ENCODE data around the gene GRIA4. TPM values are rescaled to one million over a fixed set of nuclear protein-coding genes. Genes with fewer than 3 reads are reported as not detected.

Gene GRIA4
- total RNA-seq, 1 experiment from 2014 or later, result not detected

DNA sequence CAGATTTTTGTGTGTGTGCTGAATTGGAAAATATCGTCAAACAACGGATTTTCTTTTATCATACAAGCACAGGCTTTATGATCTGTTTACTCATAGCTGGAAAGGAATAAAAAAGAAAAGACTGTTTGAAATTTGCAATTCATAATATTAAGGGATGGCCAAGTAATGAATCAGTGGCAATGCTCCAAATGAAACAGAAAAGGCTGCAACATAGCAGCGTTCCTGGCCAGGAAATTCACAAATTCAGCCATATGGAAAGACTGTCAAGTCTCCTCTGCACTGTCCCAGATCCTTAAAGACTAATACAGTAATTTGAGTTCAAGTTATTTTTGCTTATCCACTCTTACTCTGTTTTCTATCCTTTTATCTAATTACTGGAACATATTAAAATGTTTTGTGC, 313.9 kb downstream of the GRIA4 start:
- Mint-ChIP-seq H3K27ac (ENCODE audit: low read depth, unreplicated experiment) (no peak overlapping the region), H3K27me3 (ENCODE audit: insufficient read depth, unreplicated experiment) (no peaks in the 10 kb centered on the region), H3K4me3 (ENCODE audit: unreplicated experiment) (no peak overlapping the region), H3K36me3 (ENCODE audit: insufficient read depth, unreplicated experiment) (no peaks in the 10 kb centered on the region), H3K4me1 (ENCODE audit: insufficient read depth, unreplicated experiment) (no peaks in the 10 kb centered on the region), H3K9me3 (ENCODE audit: unreplicated experiment) (no peaks in the 10 kb centered on the region)
- no TSS peak for BruUV-seq (replicated peaks)
- intact Hi-C loops (cut with micrococcal nuclease), result no loop called here
- CTCF ChIA-PET, result no interaction called here
- POLR2A ChIA-PET, result no interaction called here
- TF ChIP-seq, protein P1, sequence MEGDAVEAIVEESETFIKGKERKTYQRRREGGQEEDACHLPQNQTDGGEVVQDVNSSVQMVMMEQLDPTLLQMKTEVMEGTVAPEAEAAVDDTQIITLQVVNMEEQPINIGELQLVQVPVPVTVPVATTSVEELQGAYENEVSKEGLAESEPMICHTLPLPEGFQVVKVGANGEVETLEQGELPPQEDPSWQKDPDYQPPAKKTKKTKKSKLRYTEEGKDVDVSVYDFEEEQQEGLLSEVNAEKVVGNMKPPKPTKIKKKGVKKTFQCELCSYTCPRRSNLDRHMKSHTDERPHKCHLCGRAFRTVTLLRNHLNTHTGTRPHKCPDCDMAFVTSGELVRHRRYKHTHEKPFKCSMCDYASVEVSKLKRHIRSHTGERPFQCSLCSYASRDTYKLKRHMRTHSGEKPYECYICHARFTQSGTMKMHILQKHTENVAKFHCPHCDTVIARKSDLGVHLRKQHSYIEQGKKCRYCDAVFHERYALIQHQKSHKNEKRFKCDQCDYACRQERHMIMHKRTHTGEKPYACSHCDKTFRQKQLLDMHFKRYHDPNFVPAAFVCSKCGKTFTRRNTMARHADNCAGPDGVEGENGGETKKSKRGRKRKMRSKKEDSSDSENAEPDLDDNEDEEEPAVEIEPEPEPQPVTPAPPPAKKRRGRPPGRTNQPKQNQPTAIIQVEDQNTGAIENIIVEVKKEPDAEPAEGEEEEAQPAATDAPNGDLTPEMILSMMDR (IDR thresholded peaks at IDR 0.05; ENCODE audit: unreplicated experiment), result no peak
- peak; percentile 60 for DNase-seq (ENCODE audit: unreplicated experiment)

DNA sequence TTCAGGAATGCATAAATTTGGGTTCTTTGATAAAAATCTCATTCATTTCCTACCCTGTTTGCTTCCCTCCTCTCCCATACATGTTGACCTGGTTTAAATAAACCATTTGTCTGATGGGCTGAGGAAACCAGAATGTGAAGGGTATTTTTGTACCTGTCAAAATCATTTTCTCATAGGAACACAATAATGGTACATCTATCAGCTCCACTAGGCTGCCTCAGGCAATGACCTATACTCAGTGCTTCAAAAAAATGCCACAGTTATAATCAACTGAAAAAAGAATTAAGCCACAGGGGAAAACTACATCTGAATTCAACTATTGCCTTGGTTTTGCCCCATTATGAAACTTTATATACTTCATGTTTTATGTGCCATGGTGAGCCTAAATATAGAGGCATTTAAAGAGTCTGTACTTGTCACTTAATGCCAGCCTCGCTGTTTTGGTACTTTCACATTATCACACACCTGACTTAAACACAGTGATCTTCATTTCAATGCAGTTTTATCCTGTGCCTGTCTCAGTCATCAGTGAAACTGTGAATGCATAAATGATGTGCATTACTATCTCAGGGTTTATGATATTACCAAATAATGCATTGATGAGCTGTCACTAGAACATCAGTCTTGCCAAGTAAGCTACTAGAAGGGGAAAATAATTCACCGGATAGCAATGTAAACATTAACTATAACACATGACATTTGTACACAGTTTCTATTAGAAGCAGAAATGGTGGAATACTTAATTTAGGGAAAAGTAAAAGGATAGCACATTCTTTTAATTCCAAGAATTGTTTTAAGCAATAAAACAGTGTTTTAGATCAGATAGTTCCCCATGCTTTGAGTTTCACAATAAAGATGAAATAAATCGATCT, 319.4 kb downstream of the GRIA4 start:
- H3K36me3 Mint-ChIP-seq (ENCODE audit: insufficient read depth, unreplicated experiment), result no peaks in the 10 kb centered on the region
- POLR2A ChIA-PET, result no interaction called here
- TF ChIP-seq, protein P1 (IDR thresholded peaks at IDR 0.05; ENCODE audit: unreplicated experiment), result no peak
- no peak overlapping the region for H3K4me3 Mint-ChIP-seq (ENCODE audit: unreplicated experiment)
- no peaks in the 10 kb centered on the region for H3K27me3 Mint-ChIP-seq (ENCODE audit: insufficient read depth, unreplicated experiment)
- no peak for DNase-seq (ENCODE audit: unreplicated experiment)
- no TSS peak for BruUV-seq (replicated peaks)
- H3K9me3 Mint-ChIP-seq (ENCODE audit: unreplicated experiment), result no peaks in the 10 kb centered on the region
- H3K27ac Mint-ChIP-seq (ENCODE audit: low read depth, unreplicated experiment), result no peak overlapping the region
- no peaks in the 10 kb centered on the region for H3K4me1 Mint-ChIP-seq (ENCODE audit: insufficient read depth, unreplicated experiment)
- CTCF ChIA-PET, result no interaction called here
- intact Hi-C loops (cut with micrococcal nuclease), result no loop called here

DNA sequence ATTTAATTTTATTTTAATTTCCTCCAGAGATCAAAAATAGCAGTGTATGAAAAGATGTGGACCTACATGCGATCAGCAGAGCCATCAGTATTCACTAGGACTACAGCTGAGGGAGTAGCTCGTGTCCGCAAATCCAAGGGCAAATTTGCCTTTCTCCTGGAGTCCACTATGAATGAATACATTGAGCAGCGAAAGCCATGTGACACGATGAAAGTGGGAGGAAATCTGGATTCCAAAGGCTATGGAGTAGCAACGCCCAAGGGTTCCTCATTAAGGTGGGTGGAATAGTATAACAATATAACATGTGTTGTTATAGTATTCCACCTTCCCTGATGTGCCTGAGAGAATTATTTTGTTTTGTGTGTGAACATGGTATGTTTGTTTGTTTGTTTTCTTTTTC, 323.8 kb downstream of the GRIA4 start:
- BruUV-seq (replicated peaks), result no TSS peak
- peaks cover 34% of the 10 kb centered on the region for H3K4me1 Mint-ChIP-seq (ENCODE audit: insufficient read depth, unreplicated experiment)
- intact Hi-C loops (cut with micrococcal nuclease), result no loop called here
- TF ChIP-seq, protein P1 (IDR thresholded peaks at IDR 0.05; ENCODE audit: unreplicated experiment), result no peak
- H3K4me3 Mint-ChIP-seq (ENCODE audit: unreplicated experiment), result no peak overlapping the region
- no peaks in the 10 kb centered on the region for H3K9me3 Mint-ChIP-seq (ENCODE audit: unreplicated experiment)
- ChIA-PET CTCF (interaction anchor here (0.6 kb wide), 1 partner anchor 581 kb away, joined by 3 read pairs; no protein-coding TSS in a partner anchor), POLR2A (no interaction called here)
- no peaks in the 10 kb centered on the region for H3K36me3 Mint-ChIP-seq (ENCODE audit: insufficient read depth, unreplicated experiment)
- H3K27ac Mint-ChIP-seq (ENCODE audit: low read depth, unreplicated experiment), result no peak overlapping the region
- DNase-seq (ENCODE audit: unreplicated experiment), result no peak
- no peaks in the 10 kb centered on the region for H3K27me3 Mint-ChIP-seq (ENCODE audit: insufficient read depth, unreplicated experiment)

DNA sequence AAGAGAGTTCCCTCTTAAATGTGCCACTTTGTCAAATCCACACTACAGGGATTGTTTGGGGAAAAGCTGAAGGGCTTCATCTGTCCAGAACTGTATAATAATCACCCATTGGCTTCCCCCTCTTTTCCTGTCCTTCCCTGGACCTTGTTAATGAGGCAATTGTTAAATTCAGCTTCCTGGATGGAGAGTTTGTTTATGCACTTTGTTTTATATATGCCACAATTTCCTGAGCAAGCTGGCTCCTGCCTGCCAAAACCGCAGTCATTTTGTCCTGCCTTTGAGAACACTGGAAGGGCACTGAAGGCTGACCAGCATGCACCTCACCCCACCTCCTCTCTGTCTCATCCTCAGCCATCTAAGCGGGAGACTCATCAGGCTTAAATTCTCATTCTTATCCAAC, 325.9 kb downstream of the GRIA4 start:
- peak overlapping the region; percentile 33 for H3K27ac Mint-ChIP-seq (ENCODE audit: low read depth, unreplicated experiment)
- H3K36me3 Mint-ChIP-seq (ENCODE audit: insufficient read depth, unreplicated experiment), result no peaks in the 10 kb centered on the region
- ChIA-PET CTCF (interaction anchor here (0.6 kb wide), 1 partner anchor 288 kb away, joined by 3 read pairs; no protein-coding TSS in a partner anchor), POLR2A (no interaction called here)
- no peaks in the 10 kb centered on the region for H3K27me3 Mint-ChIP-seq (ENCODE audit: insufficient read depth, unreplicated experiment)
- no peaks in the 10 kb centered on the region for H3K9me3 Mint-ChIP-seq (ENCODE audit: unreplicated experiment)
- DNase-seq (ENCODE audit: unreplicated experiment), result peak; percentile 87
- H3K4me1 Mint-ChIP-seq (ENCODE audit: insufficient read depth, unreplicated experiment), result peaks cover 34% of the 10 kb centered on the region
- TF ChIP-seq, protein P1 (IDR thresholded peaks at IDR 0.05; ENCODE audit: unreplicated experiment), result no peak
- H3K4me3 Mint-ChIP-seq (ENCODE audit: unreplicated experiment), result no peak overlapping the region
- no TSS peak for BruUV-seq (replicated peaks)
- intact Hi-C loops (cut with micrococcal nuclease), result no loop called here
